ENCODE measurements around the gene HEATR9.

HEATR9 gene

DNA sequence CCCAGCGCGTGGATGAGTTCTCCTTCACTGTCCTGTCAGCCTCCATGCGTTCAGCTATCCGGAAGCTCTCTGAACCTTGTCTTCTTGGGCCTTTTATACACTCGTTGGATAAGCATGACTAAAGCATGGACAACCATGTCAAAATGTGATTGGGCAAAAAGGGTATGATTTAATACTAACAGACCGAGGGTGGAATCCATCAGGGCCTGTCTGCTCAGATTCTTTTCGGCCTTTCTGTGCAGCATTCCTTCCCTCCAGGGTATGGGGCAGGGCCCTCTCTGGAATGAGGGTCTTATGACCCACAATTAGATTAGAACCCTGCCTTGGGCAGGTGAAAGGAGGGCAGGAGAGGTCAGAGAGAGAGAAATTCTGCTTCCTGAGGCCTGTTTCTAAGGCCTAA is 25.5 kb upstream of the HEATR9 start:
- DNase-seq (ENCODE audit: low read depth), result no peak

DNA sequence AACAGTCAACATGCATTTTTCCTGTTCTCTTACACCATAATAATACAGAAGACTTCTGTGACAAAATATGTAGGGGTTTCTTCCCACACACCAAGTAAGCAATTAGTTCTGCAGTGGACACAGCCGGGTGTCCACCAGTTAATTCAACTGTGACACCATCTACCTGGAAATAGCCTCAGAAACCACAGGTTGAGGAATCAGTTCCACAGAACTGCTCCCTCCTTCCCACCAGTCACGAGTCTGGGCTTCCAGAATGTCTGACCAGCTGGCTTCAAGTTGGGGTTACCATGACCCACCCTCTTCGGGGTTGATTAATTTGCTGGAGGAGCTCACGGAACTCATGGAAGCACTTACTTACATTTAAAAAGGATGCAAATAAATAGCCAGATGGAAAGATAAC is 25.1 kb upstream of the HEATR9 start:
- no peak for DNase-seq (ENCODE audit: low read depth)

DNA sequence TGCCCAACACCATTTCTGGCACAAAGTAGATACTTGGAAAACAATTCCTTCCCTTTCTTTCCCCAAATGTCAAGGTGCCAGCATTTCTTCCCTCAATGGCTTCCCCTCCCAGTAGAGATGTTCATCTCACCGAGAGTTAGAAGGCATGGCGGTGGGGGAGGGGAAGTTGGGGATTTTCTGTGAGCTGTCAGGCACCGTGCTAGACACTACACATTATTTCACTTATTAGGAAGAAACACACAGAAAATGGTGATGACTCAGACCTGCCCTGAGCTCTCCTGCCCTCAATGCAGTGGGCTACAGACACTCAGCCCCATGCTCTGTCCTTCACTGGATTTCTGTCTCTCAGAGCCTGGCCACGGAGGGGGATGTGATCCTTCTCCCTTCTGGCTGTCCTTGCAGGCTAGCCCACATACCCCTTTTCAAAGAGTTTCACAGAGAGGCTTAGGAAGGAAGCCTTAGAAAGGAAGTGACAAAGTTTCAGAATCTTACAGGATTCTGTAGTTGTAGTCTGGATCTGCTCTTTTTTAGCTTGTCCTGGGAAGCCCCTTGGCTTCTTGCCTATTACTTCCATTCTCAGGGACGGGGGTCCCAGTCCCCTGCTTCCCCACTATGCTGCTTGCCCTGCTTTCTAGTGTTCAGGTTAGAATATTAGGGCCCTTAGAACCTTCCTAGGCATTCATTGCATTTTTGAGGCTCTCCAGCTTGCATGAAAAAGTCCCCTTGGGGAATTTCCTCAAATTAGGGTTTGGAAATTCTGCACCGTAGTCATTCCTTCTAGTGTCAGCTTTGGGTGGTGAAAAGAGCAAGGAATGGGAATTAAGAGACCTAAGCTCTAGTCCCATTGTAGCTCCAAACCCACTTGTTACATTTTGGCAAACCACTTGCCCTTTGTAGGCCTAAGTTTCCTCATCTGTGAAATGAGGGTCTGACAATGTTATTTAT is 23.7 kb upstream of the HEATR9 start:
- no peak for DNase-seq (ENCODE audit: low read depth)

DNA sequence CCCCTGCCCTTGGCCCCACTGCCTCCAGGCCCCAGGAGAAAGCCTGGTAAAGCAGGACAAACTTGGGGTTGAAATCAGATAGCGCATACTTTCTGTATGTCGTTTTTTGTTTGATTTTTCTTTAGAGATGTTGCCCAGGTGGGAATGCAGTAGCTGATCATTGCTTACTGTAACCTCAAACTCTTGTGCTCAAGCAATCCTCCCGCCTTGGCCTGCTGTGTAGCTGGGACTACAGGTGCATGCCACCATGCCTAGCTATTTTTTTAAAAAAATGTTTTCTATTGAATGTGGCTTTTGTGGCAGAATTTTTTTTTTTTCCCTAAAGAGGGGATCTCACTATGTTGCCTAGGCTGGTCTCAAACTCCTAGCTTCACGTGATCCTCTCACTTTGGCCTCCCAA is 22.6 kb upstream of the HEATR9 start:
- DNase-seq (ENCODE audit: low read depth), result no peak

DNA sequence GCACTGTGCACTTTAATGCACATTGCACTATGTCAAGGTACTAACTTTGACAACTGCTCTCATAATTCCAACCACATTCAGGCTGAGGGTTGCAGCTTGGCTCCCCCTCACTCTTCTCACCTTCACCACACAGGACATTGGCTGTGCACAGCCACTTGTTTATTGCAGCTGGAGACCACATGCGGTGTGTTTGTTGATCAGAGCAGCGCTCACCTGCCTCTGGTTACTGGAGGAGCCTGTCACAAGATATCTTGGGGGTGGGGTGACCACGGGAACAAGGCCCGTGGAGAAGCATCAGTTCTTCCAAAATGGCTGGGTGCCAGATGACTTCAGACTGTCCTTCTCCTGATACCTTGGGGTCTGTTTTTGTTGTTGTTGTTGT is 22.1 kb upstream of the HEATR9 start:
- no peak for DNase-seq (ENCODE audit: low read depth)

DNA sequence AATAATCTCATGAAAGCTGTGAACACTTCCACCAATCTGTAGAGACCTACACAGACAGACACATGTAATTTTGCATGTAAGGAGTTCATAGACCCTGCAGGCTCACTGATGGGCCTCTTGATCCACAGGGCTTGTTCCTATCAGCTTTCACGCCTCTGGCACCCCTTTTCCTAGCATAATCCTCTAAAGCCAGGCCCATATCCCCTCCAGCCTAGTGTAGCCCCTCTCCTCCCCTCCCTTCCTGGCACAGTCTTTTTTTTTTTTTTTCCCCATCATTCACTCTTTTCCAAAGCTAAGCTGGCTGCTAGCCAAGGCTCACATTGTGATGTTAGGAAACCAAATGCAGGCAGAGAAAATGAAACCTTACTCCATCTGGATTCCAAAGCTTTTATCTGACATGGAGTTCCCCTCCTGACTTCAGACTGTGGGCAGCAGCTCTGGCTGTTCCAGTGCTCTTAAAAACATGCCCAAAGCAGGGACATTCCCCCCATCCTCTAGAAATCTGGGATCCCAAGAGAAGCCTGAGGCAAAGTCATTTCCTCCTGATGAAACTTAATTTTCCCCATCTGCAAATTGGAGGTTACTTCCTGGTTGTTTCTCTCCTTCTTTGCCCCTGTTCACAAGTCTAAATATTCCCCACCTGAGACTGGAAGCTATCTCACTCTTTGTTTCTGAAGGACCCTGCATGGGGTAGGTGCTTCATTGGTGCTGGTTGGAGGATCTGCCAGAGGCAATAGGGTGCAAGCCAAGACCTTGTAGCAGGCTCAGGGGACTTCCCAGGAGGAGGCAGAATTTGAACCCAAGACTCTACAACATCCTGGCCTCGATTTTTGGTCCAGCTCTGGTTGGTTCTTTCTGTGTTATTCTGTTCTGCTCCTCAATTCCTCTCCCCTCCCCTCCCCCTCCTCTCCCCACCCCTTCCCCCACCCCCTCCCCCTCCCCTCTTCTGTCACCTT is 21.4 kb upstream of the HEATR9 start:
- DNase-seq (ENCODE audit: low read depth), result no peak

DNA sequence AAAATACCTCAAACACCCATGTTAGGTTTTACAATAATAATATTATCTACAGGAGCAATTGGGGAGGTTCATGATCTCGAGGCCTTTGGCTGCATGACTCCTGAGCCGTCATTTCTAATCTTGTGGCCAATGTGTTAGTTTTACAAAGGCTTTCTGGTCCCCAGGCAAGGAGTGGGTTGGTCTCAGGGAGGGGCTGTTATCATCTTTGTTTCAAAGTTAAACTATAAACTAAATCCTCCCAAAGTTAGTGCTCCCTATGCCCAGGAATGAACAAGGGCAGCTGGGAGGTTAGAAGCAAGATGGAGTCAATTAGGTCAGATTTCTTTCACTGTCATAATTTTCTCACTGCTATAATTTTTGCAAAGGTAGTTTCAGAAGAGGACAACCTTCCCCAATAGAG is 20.6 kb upstream of the HEATR9 start:
- DNase-seq (ENCODE audit: low read depth), result no peak

DNA sequence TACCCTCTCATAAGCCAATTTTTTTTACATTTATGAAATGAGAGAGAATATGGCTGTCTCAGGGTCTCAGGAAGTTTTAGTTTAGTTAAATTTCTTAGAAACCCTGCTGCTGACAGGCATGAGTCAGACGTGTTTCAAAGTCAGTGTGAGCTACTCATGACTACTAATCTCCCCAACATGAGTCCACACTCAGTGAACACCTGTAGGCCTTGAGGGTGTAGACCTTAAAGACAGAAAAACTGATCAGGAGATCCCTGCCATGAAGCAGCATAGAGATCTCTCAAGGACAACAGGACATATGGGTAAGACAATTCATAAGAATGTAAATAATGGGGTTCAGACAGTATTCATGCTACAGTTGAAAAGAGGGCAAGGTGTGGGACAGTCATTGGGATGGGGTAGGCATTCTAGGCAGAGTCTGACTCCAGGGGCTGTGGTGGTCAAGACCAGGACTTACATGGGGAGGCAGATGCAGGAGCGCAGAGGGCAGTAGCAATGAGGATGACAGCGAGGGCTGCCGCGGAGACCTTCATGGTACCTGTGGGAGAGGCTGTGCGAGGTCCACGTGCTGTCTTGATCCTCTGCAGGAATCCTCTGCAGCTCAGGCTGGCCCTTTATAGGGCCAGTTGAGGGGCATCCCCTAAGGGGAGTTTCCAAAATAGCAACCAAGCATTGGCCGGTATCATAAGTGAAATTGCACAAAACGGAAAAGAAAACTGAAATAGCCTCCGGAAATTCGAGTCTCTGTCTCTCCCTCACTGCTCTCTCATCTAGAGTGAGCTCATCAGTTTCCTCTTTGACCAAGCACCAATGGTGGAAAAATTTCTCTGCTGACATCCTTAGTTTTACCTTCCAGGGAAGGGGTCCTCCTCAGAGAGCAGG is 11.3 kb upstream of the HEATR9 start, which contains the start of gene CCL5:
CCL5 (minus strand) TSS at position 588 of the 882 bp plus-strand sequence.
- DNase-seq (ENCODE audit: low read depth), result no peak

DNA sequence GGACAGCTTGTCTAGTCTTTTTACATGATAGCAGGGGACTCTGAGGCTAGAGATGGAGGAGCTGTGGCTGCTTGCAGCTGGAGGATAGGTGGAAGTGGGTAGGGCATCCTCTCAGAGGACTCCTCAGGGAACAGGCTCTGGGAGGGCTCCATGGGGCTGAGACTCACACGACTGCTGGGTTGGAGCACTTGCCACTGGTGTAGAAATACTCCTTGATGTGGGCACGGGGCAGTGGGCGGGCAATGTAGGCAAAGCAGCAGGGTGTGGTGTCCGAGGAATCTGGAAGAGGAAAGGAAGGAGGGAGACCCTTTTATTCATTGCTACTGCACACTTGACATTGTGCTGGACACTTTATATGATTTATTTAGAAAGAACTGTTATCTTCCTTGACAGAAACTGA is 9.7 kb upstream of the HEATR9 start:
- no peak for DNase-seq (ENCODE audit: low read depth)

DNA sequence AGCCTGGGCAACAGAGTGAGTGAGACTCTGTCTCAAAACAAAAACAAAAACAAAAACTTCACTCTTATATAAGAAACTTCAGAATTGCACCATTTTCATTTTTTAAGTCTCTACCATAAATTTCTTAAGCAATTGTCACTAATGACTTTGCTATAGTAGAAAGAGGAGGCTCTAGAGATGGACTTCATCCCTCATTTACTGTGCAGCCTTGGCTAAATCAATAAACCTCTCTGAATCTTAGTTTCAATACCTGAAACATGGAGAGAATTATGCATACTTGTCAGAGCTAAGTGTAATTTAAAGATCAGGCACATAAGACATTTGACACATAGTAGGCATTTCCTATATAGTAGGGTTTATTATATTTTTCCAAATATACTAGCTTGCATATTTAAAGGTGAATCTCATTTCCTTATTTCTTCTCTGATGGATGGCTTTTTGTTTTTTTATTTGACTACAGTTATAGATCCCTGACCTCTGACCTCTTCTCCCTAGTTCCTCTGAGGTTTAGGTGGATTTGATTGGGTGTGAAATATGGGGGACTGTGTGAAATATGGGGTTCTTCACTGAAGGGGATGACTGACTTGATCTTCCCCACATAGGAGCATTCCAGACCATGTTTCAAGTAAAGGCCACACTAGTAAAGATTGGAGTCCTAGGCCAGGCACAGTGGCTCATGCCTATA is 8.8 kb upstream of the HEATR9 start:
- no peak for DNase-seq (ENCODE audit: low read depth)

DNA sequence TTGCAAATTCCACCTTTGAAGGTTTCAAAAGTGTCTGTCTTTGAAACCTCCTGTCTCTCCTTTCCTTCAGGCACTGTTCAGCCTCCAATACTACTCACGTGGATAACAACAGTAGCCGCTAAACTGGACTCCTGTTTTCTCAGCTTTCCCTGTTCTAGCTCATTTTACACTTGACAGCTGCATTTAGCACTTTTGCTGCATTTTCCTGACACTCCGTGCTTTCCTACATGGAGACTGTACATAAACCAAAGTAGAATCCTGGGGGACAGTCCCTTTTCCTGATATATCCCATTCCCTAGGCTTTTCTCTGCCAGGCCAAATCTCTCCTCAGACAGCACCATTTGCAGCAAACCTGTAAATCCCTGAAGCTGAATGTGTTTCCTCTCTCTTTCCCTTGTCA is 7.8 kb upstream of the HEATR9 start:
- no peak for DNase-seq (ENCODE audit: low read depth)

DNA sequence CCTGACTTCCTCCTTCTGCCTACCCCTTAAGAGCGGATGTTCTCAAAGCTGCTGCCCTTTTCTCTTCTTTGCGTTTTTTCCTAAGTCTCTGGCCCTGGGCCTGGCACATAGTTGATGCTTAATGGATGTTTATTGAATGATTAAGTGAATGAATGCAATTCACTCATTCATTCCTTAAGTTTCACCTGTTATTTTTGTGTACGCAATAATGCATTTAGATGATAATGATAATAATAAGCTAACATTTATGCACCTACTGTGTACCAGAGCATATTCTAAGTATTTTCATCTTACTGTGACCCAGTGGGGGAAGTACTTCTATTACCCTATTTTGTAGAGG is 7.1 kb upstream of the HEATR9 start:
- no peak for DNase-seq (ENCODE audit: low read depth)

DNA sequence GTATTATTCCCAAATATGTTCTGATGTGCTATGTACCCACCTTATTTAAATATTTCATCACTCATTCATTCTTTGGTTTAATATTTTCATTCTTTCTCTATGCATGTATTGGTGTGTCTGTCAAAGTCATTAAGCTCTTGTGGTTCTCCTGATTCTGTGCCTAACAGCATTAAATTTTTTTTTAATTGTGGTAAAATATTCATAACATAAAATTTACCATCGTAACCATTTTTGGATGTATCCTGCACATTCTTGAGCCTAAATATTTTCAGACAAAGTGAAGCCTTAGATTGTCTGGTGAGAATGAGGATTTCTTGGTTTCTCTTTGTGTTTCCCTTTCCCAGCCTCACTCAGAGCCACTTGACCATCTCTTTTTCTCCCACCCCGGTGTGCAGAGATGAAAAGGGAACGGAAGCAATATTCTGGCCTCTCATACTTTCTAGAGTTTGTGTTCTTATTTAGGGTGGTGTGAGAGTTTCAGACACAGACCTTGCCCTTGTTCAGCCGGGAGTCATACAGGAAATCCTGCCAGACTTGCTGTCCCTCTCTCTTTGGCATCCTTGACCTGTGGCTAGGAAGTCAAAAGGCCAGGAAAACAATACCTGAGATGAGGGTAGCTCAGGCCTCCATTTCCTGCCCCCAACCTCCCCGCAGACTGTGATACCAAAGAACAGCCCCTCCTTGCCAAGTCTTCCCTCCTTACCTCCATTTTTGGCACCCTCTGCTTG is 6.5 kb upstream of the HEATR9 start:
- no peak for DNase-seq (ENCODE audit: low read depth)

DNA sequence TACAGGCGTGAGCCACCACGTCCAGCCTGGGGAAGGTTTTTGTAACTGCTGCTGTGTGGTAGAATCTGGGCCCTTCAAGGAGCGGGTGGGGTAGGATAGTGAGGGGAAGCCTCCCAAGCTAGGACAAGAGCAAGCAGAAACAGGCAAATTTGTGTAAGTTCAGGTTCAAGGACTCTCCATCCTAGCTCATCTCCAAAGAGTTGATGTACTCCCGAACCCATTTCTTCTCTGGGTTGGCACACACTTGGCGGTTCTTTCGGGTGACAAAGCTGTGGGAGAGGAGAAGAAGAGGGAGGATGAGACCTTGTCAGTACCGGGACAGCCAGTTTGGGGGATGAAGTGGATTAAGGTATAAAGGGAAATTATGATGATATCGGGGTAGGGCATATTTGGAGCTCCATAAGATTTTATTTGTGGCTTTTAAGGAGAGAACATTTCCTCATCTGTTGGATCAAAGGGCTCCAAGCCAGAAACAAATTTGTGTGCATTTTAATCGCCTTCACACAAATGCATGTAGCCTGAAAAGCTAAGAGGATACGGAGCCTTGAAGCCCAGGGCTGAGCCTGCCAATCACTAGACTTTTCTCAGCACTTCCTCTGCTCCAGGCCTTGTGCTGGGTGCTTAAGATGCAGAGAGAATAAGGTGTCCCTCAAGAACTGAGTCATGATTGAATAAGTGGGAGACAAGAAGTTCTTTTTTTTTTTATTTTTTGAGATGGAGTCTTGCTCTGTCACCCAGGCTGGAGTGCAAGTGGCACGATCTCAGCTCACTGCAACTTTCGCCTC is 3.7 kb upstream of the HEATR9 start:
- no peak for DNase-seq (ENCODE audit: low read depth)

DNA sequence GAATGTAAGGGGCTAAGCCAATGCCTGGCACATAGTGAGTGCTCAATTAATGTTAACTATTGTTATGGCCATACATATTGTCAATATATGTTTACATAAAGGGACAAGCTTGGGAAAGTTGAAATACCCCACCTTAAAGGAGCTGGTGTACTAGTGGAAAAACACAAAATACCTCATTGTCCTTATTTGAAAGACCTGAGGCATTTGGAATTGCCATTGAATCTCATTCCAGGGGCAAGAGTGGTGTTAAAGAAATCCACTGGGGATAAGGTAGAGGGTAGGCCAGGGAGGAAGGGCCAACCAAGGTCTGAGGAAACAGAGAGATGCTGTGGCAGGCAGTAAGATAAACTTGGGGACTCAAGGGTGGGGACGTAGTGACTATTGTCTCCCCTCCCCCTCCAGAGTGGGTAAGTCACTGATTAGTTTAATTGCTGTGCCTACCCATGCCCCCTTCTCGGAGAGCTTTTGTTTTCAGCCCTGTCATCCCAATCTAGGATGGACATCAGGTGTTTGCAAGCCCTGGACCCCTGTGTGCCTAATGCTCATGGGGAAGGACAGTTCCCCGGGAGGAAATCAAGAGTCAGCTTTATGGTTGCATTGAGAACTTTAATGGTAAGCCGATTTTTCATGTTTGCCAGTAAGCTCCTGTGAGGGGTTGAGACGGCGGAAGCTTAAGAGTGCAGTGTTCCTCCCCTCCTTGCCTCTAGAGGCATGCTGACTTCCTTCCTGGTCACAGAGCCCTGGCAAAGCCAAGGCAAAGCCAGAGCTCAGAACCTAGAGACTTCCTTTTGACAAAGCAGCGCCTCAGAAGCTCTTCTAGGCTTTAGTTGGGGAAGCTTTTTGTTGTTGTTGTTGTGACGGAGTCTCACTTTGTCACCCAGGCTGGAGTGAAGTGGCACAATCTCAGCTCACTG is 2.5 kb upstream of the HEATR9 start:
- no peak for DNase-seq (ENCODE audit: low read depth)

DNA sequence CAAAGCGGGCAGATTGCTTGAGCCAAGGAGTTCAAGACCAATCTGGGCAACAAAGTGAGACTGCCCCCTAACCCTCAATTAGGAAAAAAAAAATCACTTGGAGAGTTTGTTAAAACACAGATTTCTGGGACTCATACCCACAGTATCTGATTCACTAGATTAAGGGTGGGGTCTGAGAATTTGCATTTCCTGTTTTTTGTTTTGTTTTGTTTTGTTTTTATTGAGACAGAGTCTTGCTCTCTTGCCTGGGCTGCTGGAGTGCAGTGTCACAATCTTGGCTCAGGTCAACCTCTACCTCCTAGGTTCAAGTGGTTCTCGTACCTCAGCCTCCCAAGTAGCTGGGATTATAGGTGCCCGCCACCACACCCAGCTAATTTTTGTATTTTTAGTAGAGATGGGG is 1.1 kb downstream of the HEATR9 start:
- DNase-seq (ENCODE audit: low read depth), result no peak

DNA sequence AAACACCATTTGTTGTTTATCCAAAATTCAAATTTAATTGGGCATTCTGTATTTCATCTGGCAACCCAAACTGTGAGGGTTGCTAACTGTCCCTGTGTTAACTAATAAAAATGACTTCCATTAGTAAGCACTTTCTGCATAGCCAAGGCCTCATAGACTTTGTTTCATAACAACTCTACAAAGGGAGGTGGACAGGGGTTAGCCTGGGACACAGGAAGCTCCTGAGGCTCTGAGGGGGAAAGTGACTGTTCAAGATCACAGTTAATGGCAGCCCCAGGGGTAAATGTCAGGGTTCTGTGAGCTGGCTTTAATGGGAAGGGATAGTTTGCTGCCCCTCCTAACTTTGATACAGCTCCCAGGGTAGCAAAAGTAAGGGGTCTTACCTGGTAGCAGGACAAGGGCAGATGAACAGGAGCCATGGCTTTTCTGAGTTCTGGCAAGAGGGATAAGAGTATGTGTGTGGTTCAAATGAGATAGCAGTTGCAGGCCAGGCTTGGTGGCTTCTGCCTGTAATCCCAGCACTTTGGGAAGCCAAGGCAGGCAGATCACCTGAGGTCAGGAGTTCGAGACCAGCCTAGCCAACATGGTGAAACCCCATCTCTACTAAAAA is 2.2 kb downstream of the HEATR9 start:
- DNase-seq (ENCODE audit: low read depth), result no peak

All from stimulated activated CD8-positive, alpha-beta memory T cell treated with anti-CD3 and anti-CD28 coated beads, Interleukin-15, amount 100 ng/mL, for 24 hours (primary cell).